GM19023 (cell line): ENCODE data around the gene HRG.

Experiments
- ATAC-seq: cut with Tn5 transposase; IDR thresholded peaks from one replicate; pipeline ENCODE4 v1.9.1; 2021; ENCODE audit warnings: mild to moderate bottlenecking, moderate library complexity; ENCODE audit not compliant: unreplicated experiment

The HRG gene

GRCh38 chr3:186637686-186638085 lies 28.1 kb upstream of the HRG start:
- ATAC-seq: no peak

DNA sequence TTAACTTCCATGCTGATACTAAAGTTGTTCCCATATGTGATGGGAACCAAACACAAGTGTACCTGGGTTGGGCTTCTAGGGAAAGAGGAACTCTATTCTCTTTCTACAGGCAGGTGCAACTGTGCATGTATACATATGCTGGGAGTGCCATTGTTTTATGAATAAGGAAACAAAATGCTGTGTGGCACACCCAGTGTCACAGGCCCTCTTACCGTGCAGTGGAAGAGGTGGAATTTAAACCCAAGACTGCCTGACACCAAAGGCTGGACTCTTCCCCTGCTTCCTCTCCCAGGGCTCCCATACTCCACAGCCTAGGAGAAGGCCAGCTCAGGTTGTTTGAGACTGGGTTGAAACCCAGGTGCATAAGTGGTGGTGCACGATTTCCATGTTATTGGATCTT lies 27.6 kb upstream of the HRG start:
- ATAC-seq: no peak

DNA sequence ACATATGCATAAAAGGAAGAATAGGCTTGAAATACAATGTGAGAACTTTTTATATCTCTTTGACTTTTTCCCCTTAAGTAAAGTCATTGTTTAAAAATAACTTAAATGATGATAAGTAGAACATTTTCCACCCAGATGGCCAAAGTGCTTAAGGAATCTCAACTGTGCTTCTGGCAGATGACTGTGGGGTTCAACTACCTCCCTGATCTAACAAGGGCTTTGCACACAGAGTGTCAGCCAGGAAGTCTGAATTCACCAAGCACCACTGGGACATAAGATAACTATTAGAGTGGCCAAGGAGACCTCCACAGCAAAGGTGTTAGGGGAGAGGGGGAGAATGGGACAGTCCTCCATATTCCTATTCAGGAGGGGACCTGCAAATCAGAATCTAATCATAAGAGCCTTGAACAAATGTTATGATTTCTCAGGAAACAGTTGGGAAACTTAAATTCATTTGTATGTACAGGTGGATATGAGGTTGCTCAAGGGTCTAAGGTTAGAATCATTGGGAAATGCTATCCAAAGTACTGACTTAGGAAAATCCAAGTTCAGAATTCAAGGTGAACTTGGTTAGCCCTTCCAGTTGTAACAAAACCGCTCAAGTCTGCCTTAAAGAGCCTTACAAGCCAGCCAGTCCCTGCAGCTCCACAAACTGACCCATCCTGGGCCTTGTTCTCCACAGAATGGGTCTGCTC lies 25.9 kb upstream of the HRG start, which contains the start of gene FETUB:
Gene FETUB, plus strand, starts transcription at position 622 of the 695 bp plus-strand sequence. Its CDS starts 62 bp downstream, at position 684.
- ATAC-seq: no peak

DNA sequence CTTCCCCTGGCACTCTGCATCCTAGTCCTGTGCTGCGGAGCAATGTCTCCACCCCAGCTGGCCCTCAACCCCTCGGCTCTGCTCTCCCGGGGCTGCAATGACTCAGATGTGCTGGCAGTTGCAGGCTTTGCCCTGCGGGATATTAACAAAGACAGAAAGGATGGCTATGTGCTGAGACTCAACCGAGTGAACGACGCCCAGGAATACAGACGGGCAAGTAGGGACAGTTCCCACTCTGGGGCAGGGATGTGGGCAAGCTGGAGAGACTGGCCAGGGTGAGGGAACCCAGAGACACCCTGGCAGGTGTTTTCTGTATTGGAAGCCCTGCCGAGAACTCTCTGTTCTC lies 25.4 kb upstream of the HRG start:
- ATAC-seq: no peak

GRCh38 chr3:186640929-186641328 lies 24.9 kb upstream of the HRG start:
- ATAC-seq: no peak

DNA sequence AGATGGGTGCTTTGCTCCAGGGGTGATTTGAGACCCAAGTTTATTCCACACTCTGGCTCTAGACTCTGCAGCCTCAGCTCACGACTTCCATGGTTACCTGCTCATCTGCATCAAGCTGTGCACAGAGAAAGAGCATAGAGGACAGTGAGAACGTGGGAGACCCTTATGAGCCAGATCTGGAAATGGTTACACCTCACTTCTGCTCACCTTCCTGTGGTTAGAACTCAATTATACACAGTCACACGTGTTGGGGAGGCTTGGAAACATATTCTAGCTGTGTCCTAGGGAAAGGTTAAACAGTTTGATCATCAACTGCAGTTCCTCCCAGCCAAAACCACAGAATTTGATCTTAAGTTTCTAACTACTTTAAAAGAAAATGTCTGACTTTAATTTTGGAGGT lies 23.8 kb upstream of the HRG start:
- ATAC-seq: no peak

DNA sequence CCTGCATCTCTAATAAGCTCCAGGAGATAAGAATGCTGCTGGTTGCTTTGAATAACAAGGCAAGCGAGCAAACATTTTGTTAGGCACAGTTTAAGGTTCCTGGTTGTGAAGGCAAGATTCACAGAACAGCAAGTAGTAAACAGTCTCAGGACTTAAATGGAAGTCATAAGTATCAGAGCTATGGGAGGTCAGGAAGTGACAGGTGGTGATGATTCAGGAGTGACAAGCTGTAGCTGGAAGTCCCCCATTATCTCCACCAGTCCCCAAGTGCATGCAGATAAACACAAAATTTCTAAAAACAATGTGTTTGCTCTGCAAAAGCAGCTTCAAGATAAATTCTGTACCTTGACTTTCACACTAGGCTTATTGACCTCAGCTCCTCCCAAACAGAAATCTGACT lies 22.3 kb upstream of the HRG start:
- ATAC-seq: no peak

GRCh38 chr3:186644683-186645082 lies 21.1 kb upstream of the HRG start:
- no peak for ATAC-seq

DNA sequence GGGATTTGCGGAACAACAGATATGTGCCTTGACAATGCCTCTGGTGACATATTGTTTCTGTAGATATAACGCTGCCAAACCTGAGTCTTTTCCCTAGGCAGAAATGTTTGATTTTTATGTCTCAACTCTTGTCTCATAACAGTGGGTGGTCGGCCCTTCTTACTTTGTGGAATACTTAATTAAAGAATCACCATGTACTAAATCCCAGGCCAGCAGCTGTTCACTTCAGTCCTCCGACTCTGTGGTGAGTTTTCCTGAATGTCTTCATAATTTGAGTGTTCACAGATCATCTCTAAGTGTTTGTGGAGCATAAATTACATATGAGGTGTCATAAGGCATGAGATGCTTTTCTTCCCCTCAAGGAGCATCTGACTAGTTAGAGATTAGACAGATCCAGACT lies 19.7 kb upstream of the HRG start:
- ATAC-seq: no peak

DNA sequence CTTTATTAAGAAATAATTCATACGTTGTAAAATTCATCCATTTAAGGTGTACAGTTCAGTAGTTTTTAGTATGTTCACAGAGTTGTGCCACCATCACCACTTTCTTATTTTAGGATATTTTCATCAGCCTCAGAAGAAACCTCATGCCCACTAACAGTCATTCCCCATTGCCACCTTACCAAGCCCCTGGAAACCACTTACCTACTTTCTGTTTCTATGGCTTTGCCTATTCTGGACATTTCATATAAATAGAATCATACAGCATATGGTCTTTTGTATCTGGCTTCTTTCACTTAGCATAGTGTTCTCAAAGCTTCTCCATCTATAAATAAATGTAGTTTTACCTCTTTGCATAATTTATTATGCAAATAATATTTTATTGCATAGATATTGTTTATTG lies 19.0 kb upstream of the HRG start:
- no peak for ATAC-seq

GRCh38 chr3:186648851-186649250 lies 17.0 kb upstream of the HRG start:
- no peak for ATAC-seq

- ATAC-seq: no peak
Observed at GRCh38 chr3:186651678-186652215, 14.1 kb upstream of the HRG start.

GRCh38 chr3:186653080-186653707 lies 12.6 kb upstream of the HRG start:
- ATAC-seq: peak; percentile 92

GRCh38 chr3:186653984-186654383 lies 11.8 kb upstream of the HRG start:
- ATAC-seq: no peak

DNA sequence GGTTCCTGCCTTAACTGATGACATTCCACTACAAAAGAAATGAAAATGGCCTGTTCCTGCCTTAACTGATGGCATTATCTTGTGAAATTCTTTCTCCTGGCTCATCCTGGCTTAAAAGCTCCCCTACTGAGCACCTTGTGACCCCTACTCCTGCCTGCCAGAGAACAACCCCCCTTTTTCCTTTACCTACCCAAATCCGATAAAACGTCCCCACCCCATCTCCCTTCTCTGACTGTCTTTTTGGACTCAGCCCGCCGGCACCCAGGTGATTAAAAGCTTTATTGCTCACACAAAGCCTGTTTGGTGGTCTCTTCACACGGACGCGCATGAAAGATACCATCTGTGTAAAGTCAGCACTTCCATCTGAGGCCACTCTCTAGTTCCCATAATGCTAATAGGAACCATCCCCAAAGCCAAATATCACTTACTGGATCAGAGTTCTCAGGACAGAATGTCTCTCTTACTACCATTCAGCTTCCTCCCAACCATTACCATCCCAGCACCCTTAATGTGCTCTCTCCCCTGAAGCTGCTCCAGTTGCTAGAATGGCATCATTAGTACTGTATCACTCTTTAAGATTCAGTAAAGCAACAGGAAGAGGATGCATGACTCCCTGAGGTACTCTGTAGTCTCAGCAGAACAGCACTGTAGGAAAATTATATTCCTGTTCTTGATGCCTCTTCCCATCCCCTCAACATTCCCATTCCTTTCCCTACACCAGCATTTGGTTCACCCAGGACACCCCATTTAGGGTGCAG lies 2.3 kb upstream of the HRG start:
- no peak for ATAC-seq

DNA sequence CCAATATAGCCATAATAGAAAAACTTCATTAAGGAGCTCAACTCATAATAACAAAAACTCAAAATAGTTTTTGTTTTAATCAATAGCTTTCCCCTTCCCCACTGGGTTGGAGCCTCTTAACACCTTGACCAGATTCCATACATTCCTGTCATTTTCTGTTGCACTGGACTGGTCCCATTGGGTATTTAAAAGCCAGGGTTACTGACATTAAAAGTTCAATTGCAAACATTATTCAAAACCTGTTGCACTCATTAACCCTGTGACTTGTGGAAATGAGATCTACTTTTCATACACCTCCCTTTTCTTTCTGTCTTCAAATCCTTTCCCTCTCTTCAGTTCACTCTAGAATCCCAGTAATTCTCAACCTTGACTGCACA lies 1.7 kb upstream of the HRG start:
- no peak for ATAC-seq

- no peak for ATAC-seq
Observed at GRCh38 chr3:186664506-186664905, 1.3 kb upstream of the HRG start.

GRCh38 chr3:186668426-186668825 lies 2.6 kb downstream of the HRG start:
- no peak for ATAC-seq

- no peak for ATAC-seq
Observed at GRCh38 chr3:186669378-186670084, 3.7 kb downstream of the HRG start.

- ATAC-seq: no peak
Observed at GRCh38 chr3:186670155-186670554, 4.3 kb downstream of the HRG start.

- ATAC-seq: no peak
Observed at GRCh38 chr3:186671051-186671450, 5.2 kb downstream of the HRG start.
